ENCODE data around the gene ATP6V0A1. TPM values are rescaled to one million over a fixed set of nuclear protein-coding genes. Genes with fewer than 3 reads are reported as not detected.

Gene ATP6V0A1
- total and polyA plus RNA-seq, 2 donors = 15.4 to 47.7 TPM

- no peaks in the 10 kb centered on the region for H3K9me3 ChIP-seq (ENCODE audit: control insufficient read depth in 2 of 2, insufficient read depth in 1 of 2, low read length in 1 of 2)
- no peak for DNase-seq (ENCODE audit: low read depth in 6 of 9, low spot score in 9 of 9)
- no peak overlapping the region for H3K27ac ChIP-seq (ENCODE audit: low read depth in 1 of 2, low read length in 1 of 2)
- H3K36me3 ChIP-seq (ENCODE audit: control insufficient read depth in 2 of 2, insufficient read depth in 2 of 2, low read length in 1 of 2) = peaks cover 16 to 23% of the 10 kb centered on the region in 2 donors
- H3K27me3 ChIP-seq (ENCODE audit: control insufficient read depth in 2 of 2, insufficient read depth in 1 of 2, low read length in 1 of 2) = no peaks in the 10 kb centered on the region
- WGBS = 96% methylated on average over 2 of the region's 2 CpGs
- H3K4me3 ChIP-seq (ENCODE audit: low read length in 2 of 2) = no peak overlapping the region
- peaks cover 7 to 36% of the 10 kb centered on the region in 2 donors for H3K4me1 ChIP-seq (ENCODE audit: control insufficient read depth in 2 of 2, insufficient read depth in 2 of 2, low read length in 2 of 2)
Observed at GRCh38 chr17:42525221-42525620, 66.5 kb downstream of the ATP6V0A1 start.

GRCh38 chr17:42526031-42526444 is 67.4 kb downstream of the ATP6V0A1 start:
- Histone ChIP-seq H3K4me1 (ENCODE audit: control insufficient read depth in 2 of 2, insufficient read depth in 2 of 2, low read length in 2 of 2) (peaks cover 15 to 37% of the 10 kb centered on the region in 2 donors), H3K36me3 (ENCODE audit: control insufficient read depth in 2 of 2, insufficient read depth in 2 of 2, low read length in 1 of 2) (peaks cover 15 to 18% of the 10 kb centered on the region in 2 donors), H3K9me3 (ENCODE audit: control insufficient read depth in 2 of 2, insufficient read depth in 1 of 2, low read length in 1 of 2) (no peaks in the 10 kb centered on the region), H3K27me3 (ENCODE audit: control insufficient read depth in 2 of 2, insufficient read depth in 1 of 2, low read length in 1 of 2) (no peaks in the 10 kb centered on the region), H3K4me3 (ENCODE audit: low read length in 2 of 2) (no peak overlapping the region), H3K27ac (ENCODE audit: low read depth in 1 of 2, low read length in 1 of 2) (no peak overlapping the region)
- WGBS = 94% methylated on average over 6 of the region's 6 CpGs
- DNase-seq (ENCODE audit: low read depth in 6 of 9, low spot score in 9 of 9) = no peak

GRCh38 chr17:42527932-42528331 is 69.3 kb downstream of the ATP6V0A1 start:
- WGBS = 96% methylated on average over 6 of the region's 6 CpGs
- DNase-seq (ENCODE audit: low read depth in 6 of 9, low spot score in 9 of 9) = no peak

GRCh38 chr17:42529061-42529460 is 70.4 kb downstream of the ATP6V0A1 start:
- Histone ChIP-seq H3K36me3 (ENCODE audit: control insufficient read depth in 2 of 2, insufficient read depth in 2 of 2, low read length in 1 of 2) (no peaks in the 10 kb centered on the region), H3K9me3 (ENCODE audit: control insufficient read depth in 2 of 2, insufficient read depth in 1 of 2, low read length in 1 of 2) (no peaks in the 10 kb centered on the region), H3K27me3 (ENCODE audit: control insufficient read depth in 2 of 2, insufficient read depth in 1 of 2, low read length in 1 of 2) (no peaks in the 10 kb centered on the region), H3K27ac (ENCODE audit: low read depth in 1 of 2, low read length in 1 of 2) (peak overlapping the region; percentile 18 to 45), H3K4me3 (ENCODE audit: low read length in 2 of 2) (no peak overlapping the region), H3K4me1 (ENCODE audit: control insufficient read depth in 2 of 2, insufficient read depth in 2 of 2, low read length in 2 of 2) (peaks cover 21 to 43% of the 10 kb centered on the region in 2 donors)
- peak in 1 of 9 donors; percentile 22 for DNase-seq (ENCODE audit: low read depth in 6 of 9, low spot score in 9 of 9)
- WGBS = 54% methylated on average over 3 of the region's 3 CpGs

More at GRCh38 chr17:42527932-42528331, 69.3 kb downstream of the ATP6V0A1 start:
- H3K36me3 ChIP-seq (ENCODE audit: control insufficient read depth in 2 of 2, insufficient read depth in 2 of 2, low read length in 1 of 2) = no peaks in the 10 kb centered on the region
- no peak overlapping the region for H3K27ac ChIP-seq (ENCODE audit: low read depth in 1 of 2, low read length in 1 of 2)
- H3K9me3 ChIP-seq (ENCODE audit: control insufficient read depth in 2 of 2, insufficient read depth in 1 of 2, low read length in 1 of 2) = no peaks in the 10 kb centered on the region
- no peaks in the 10 kb centered on the region for H3K27me3 ChIP-seq (ENCODE audit: control insufficient read depth in 2 of 2, insufficient read depth in 1 of 2, low read length in 1 of 2)
- H3K4me3 ChIP-seq (ENCODE audit: low read length in 2 of 2) = no peak overlapping the region
- H3K4me1 ChIP-seq (ENCODE audit: control insufficient read depth in 2 of 2, insufficient read depth in 2 of 2, low read length in 2 of 2) = peaks cover 21 to 46% of the 10 kb centered on the region in 2 donors

- no peaks in the 10 kb centered on the region for H3K36me3 ChIP-seq (ENCODE audit: control insufficient read depth in 2 of 2, insufficient read depth in 2 of 2, low read length in 1 of 2)
Observed at GRCh38 chr17:42530952-42531454, 72.3 kb downstream of the ATP6V0A1 start.

GRCh38 chr17:42531455-42532354 is 73.0 kb downstream of the ATP6V0A1 start:
- WGBS = 15% methylated on average over 60 of the region's 60 CpGs
- peak in 2 of 9 donors; percentile 35 to 65 for DNase-seq (ENCODE audit: low read depth in 6 of 9, low spot score in 9 of 9)
- peak overlapping the region; percentile 36 to 56 for H3K4me3 ChIP-seq (ENCODE audit: low read length in 2 of 2)
- H3K27me3 ChIP-seq (ENCODE audit: control insufficient read depth in 2 of 2, insufficient read depth in 1 of 2, low read length in 1 of 2) = no peaks in the 10 kb centered on the region
- H3K9me3 ChIP-seq (ENCODE audit: control insufficient read depth in 2 of 2, insufficient read depth in 1 of 2, low read length in 1 of 2) = peaks cover 0 to 3% of the 10 kb centered on the region in 2 donors
- H3K27ac ChIP-seq (ENCODE audit: low read depth in 1 of 2, low read length in 1 of 2) = peak overlapping the region in 1 of 2 donors; percentile 36
- H3K4me1 ChIP-seq (ENCODE audit: control insufficient read depth in 2 of 2, insufficient read depth in 2 of 2, low read length in 2 of 2) = peaks cover 25 to 55% of the 10 kb centered on the region in 2 donors
- no peaks in the 10 kb centered on the region for H3K36me3 ChIP-seq (ENCODE audit: control insufficient read depth in 2 of 2, insufficient read depth in 2 of 2, low read length in 1 of 2)

More at GRCh38 chr17:42530952-42531454, 72.3 kb downstream of the ATP6V0A1 start:
- Histone ChIP-seq H3K27me3 (ENCODE audit: control insufficient read depth in 2 of 2, insufficient read depth in 1 of 2, low read length in 1 of 2) (no peaks in the 10 kb centered on the region), H3K4me1 (ENCODE audit: control insufficient read depth in 2 of 2, insufficient read depth in 2 of 2, low read length in 2 of 2) (peaks cover 23 to 52% of the 10 kb centered on the region in 2 donors), H3K9me3 (ENCODE audit: control insufficient read depth in 2 of 2, insufficient read depth in 1 of 2, low read length in 1 of 2) (no peaks in the 10 kb centered on the region), H3K27ac (ENCODE audit: low read depth in 1 of 2, low read length in 1 of 2) (peak overlapping the region in 1 of 2 donors; percentile 95), H3K4me3 (ENCODE audit: low read length in 2 of 2) (no peak overlapping the region)
- WGBS = 92% methylated on average over 2 of the region's 2 CpGs
- DNase-seq (ENCODE audit: low read depth in 6 of 9, low spot score in 9 of 9) = peak in 1 of 9 donors; percentile 29

- Histone ChIP-seq H3K9me3 (ENCODE audit: control insufficient read depth in 2 of 2, insufficient read depth in 1 of 2, low read length in 1 of 2) (peaks cover 0 to 4% of the 10 kb centered on the region in 2 donors), H3K4me1 (ENCODE audit: control insufficient read depth in 2 of 2, insufficient read depth in 2 of 2, low read length in 2 of 2) (peaks cover 21 to 37% of the 10 kb centered on the region in 2 donors), H3K4me3 (ENCODE audit: low read length in 2 of 2) (peak overlapping the region; percentile 55 to 88), H3K27me3 (ENCODE audit: control insufficient read depth in 2 of 2, insufficient read depth in 1 of 2, low read length in 1 of 2) (no peaks in the 10 kb centered on the region), H3K36me3 (ENCODE audit: control insufficient read depth in 2 of 2, insufficient read depth in 2 of 2, low read length in 1 of 2) (peaks cover 0 to 11% of the 10 kb centered on the region in 2 donors), H3K27ac (ENCODE audit: low read depth in 1 of 2, low read length in 1 of 2) (peak overlapping the region; percentile 61 to 69)
- 52% methylated on average over 26 of the region's 26 CpGs for WGBS
- no peak for DNase-seq (ENCODE audit: low read depth in 6 of 9, low spot score in 9 of 9)
Observed at GRCh38 chr17:42535155-42536047, 76.7 kb downstream of the ATP6V0A1 start.

GRCh38 chr17:42536048-42536371 is 77.3 kb downstream of the ATP6V0A1 start, which contains the start of gene NAGLU:
Gene NAGLU (plus strand): TSS chr17:42536241. CDS start chr17:42536273, 32 bp downstream.
- Histone ChIP-seq H3K4me1 (ENCODE audit: control insufficient read depth in 2 of 2, insufficient read depth in 2 of 2, low read length in 2 of 2) (peaks cover 16 to 37% of the 10 kb centered on the region in 2 donors), H3K27ac (ENCODE audit: low read depth in 1 of 2, low read length in 1 of 2) (peak within 1 kb of the TSS; percentile 69 to 91), H3K9me3 (ENCODE audit: control insufficient read depth in 2 of 2, insufficient read depth in 1 of 2, low read length in 1 of 2) (peaks cover 0 to 4% of the 10 kb centered on the region in 2 donors), H3K36me3 (ENCODE audit: control insufficient read depth in 2 of 2, insufficient read depth in 2 of 2, low read length in 1 of 2) (peaks cover 3 to 13% of the 10 kb centered on the region in 2 donors), H3K4me3 (ENCODE audit: low read length in 2 of 2) (peak within 1 kb of the TSS; percentile 61 to 88), H3K27me3 (ENCODE audit: control insufficient read depth in 2 of 2, insufficient read depth in 1 of 2, low read length in 1 of 2) (no peaks in the 10 kb centered on the region)
- peak in 4 of 9 donors; percentile 57 to 82 (median 74) for DNase-seq (ENCODE audit: low read depth in 6 of 9, low spot score in 9 of 9)
- WGBS = under 1% methylated on average over 40 of the region's 40 CpGs
